Measurements from ENCODE around the gene ADAP1. TPM values are rescaled to one million over a fixed set of nuclear protein-coding genes. Genes with fewer than 3 reads are reported as not detected.

The ADAP1 gene
- total RNA-seq, 2 experiments from 2014 or later: 6.8 to 7.2 TPM

GRCh38 chr7:892648-893593, 61.6 kb downstream of the ADAP1 start:
- Histone ChIP-seq H3K4me3 (ENCODE audit: low read length) (no peak overlapping the region), H3K27ac (ENCODE audit: low read depth in 1 of 2, low read length in 2 of 2) (no peak overlapping the region), H3K9me3 (ENCODE audit: control insufficient read depth in 1 of 2, insufficient read depth in 1 of 2, low read length in 2 of 2) (no peaks in the 10 kb centered on the region), H3K4me1 (ENCODE audit: insufficient read depth, low read length) (no peaks in the 10 kb centered on the region), H3K36me3 (ENCODE audit: insufficient read depth, low read length) (peaks cover 79% of the 10 kb centered on the region), H3K27me3 (ENCODE audit: control insufficient read depth in 1 of 2, insufficient read depth in 2 of 2, low read length in 2 of 2) (no peaks in the 10 kb centered on the region)
- intact Hi-C loops (cut with DNase I, micrococcal nuclease): no loop called here
- POLR2A ChIA-PET: no interaction called here
- no peak for ATAC-seq (ENCODE audit: poor library complexity)
- H3K4me1 Mint-ChIP-seq (ENCODE audit: low read depth): no peaks in the 10 kb centered on the region
- H3K27me3 Mint-ChIP-seq: no peaks in the 10 kb centered on the region
- H3K36me3 Mint-ChIP-seq (ENCODE audit: low read depth): peaks cover 64% of the 10 kb centered on the region
- TF ChIP-seq CTCF (IDR thresholded peaks at IDR 0.05): no peak
- DNase-seq: no peak
- H3K9me3 Mint-ChIP-seq: no peaks in the 10 kb centered on the region
- H3K27ac Mint-ChIP-seq: no peak overlapping the region
- CTCF ChIA-PET: no interaction called here
- no peak overlapping the region for H3K4me3 Mint-ChIP-seq

- H3K36me3 Mint-ChIP-seq (ENCODE audit: low read depth): peaks cover 69% of the 10 kb centered on the region
- DNase-seq (no peak), ATAC-seq (ENCODE audit: poor library complexity) (no peak)
- intact Hi-C loops (cut with DNase I, micrococcal nuclease): no loop called here
- H3K9me3 Mint-ChIP-seq: no peaks in the 10 kb centered on the region
- H3K36me3 ChIP-seq (ENCODE audit: insufficient read depth, low read length): peaks cover 84% of the 10 kb centered on the region
- H3K4me3 ChIP-seq (ENCODE audit: low read length): no peak overlapping the region
- H3K27me3 Mint-ChIP-seq: no peaks in the 10 kb centered on the region
- ChIA-PET POLR2A (no interaction called here), CTCF (no interaction called here)
- no peaks in the 10 kb centered on the region for H3K27me3 ChIP-seq (ENCODE audit: control insufficient read depth in 1 of 2, insufficient read depth in 2 of 2, low read length in 2 of 2)
- no peak overlapping the region for H3K27ac ChIP-seq (ENCODE audit: low read depth in 1 of 2, low read length in 2 of 2)
- H3K4me1 ChIP-seq (ENCODE audit: insufficient read depth, low read length): no peaks in the 10 kb centered on the region
- H3K4me3 Mint-ChIP-seq: no peak overlapping the region
- no peak overlapping the region for H3K27ac Mint-ChIP-seq
- H3K9me3 ChIP-seq (ENCODE audit: control insufficient read depth in 1 of 2, insufficient read depth in 1 of 2, low read length in 2 of 2): no peaks in the 10 kb centered on the region
- no peak for TF ChIP-seq CTCF (IDR thresholded peaks at IDR 0.05)
- no peaks in the 10 kb centered on the region for H3K4me1 Mint-ChIP-seq (ENCODE audit: low read depth)
Measured at GRCh38 chr7:891805-892204, 62.7 kb downstream of the ADAP1 start.

DNA sequence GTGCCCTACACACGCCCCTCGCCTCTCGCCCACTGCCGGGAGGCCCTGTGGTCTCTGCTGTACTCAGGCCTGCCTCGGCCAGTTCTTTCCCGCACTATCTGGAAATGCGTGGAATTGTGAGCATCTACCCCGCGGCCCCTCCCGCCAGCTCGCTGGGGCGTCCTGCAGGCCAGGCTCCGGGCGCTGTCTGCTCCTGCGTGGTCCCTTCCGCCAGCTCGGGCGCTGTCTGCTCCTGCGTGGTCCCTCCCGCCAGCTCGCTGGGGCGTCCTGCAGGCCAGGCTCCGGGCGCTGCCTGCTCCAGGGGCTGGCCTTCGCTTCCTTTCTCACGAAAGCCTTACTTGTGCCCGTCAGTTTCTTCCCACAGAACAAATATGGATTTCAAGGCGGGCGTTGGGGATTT, 63.2 kb downstream of the ADAP1 start:
- H3K36me3 ChIP-seq (ENCODE audit: insufficient read depth, low read length): peaks cover 85% of the 10 kb centered on the region
- H3K27ac ChIP-seq (ENCODE audit: low read depth in 1 of 2, low read length in 2 of 2): no peak overlapping the region
- H3K9me3 ChIP-seq (ENCODE audit: control insufficient read depth in 1 of 2, insufficient read depth in 1 of 2, low read length in 2 of 2): no peaks in the 10 kb centered on the region
- CTCF ChIA-PET: no interaction called here
- no peak overlapping the region for H3K27ac Mint-ChIP-seq
- ATAC-seq (ENCODE audit: poor library complexity) (no peak), DNase-seq (no peak)
- H3K4me3 Mint-ChIP-seq: no peak overlapping the region
- H3K27me3 Mint-ChIP-seq: no peaks in the 10 kb centered on the region
- no peaks in the 10 kb centered on the region for H3K9me3 Mint-ChIP-seq
- H3K4me1 ChIP-seq (ENCODE audit: insufficient read depth, low read length): no peaks in the 10 kb centered on the region
- H3K4me3 ChIP-seq (ENCODE audit: low read length): no peak overlapping the region
- no peaks in the 10 kb centered on the region for H3K4me1 Mint-ChIP-seq (ENCODE audit: low read depth)
- H3K36me3 Mint-ChIP-seq (ENCODE audit: low read depth): peaks cover 65% of the 10 kb centered on the region
- POLR2A ChIA-PET: no interaction called here
- TF ChIP-seq CTCF (IDR thresholded peaks at IDR 0.05): no peak
- no peaks in the 10 kb centered on the region for H3K27me3 ChIP-seq (ENCODE audit: control insufficient read depth in 1 of 2, insufficient read depth in 2 of 2, low read length in 2 of 2)
- intact Hi-C loops (cut with DNase I, micrococcal nuclease): no loop called here
